ENCODE results near the gene DNAJB12.
"Not testable (repeated sequence)": the region's sequence is repeated elsewhere in the genome, so short reads cannot be mapped to it uniquely, and the experiment has no call there.

The DNAJB12 gene

DNA sequence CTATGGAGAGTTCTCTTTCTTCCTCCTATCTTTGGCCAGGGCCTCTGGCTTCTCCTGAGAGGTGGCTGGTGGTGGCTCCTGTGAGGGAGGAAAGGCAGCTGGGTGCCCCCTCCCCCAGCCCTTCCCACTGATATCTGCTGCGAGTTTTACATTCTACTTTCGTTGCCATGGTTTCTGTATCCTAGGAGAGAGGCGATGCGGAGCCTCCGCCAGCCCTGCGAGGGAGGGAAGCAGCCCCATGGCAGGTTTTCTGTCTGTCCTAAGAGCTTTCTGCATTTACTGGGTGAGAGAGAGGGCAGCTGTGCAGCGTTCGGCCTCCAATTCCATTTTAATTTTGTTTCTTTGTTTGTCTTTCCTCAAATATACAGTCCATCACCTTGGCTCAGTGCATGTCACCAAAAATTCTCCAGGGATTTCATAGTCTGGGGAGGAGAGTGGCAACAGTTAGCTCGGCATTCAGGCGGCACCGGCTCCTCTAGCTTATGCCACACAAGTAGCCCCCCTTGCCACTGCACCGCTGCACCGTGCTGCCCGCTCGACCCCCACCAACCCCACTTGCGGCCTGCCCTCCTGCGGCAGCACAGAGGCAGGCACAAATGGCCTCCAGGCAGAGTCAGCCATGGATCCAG lies 20.4 kb downstream of the DNAJB12 start:
- Histone ChIP-seq H3K27ac (ENCODE audit: low read depth, low read length) (peak overlapping the region; percentile 46), H3K4me1 (ENCODE audit: control insufficient read depth, insufficient read depth, low read length) (peaks cover 6% of the 10 kb centered on the region), H3K9ac (ENCODE audit: low read length) (no peak overlapping the region), H3K4me3 (ENCODE audit: low read length) (no peak overlapping the region), H3K36me3 (ENCODE audit: control insufficient read depth, insufficient read depth, low read length) (peaks cover 19% of the 10 kb centered on the region), H3K27me3 (ENCODE audit: control insufficient read depth, insufficient read depth, low read length) (no peaks in the 10 kb centered on the region)

DNA sequence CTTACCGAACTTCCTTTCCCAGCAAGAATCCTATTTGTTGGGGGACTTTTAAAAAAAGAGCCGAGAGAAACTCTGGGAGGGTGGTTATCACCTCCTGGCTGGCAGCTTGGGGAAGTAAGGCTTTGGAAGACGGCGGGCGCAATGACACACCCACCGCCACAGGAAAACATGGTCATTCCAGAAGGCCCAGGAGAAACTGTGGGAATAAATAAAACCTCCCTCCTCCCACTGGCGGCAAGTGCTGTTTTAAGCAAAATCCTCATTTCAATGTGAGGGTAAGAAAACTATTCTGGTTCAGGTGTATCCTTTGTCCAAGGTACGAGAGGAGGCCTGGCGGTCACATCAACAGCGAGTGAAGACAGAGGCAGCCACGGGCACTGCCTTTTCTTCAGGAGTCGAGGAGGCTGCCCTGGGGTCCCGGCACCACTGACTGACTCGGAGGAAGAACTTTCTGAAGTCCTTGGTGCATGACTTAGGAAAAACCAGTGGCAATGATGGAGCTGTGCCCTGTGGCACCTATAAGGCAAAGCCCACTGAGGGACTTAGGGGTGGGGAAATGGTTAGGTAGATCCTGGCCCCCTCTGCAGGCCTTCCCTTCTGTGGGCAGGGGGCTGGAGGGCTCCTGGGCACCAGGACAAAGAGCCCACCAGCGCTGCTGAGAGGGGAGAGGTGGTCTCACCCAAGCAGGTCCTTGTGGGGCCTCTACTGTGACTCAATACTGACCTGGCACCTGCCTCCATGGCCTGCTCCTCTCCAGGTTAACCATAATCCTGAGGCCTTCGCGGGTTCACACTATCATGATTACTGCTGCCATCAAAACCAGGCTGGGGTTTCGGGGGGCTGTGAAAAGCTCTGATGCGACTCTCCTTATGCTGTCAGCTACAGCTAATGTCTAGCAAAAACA lies 21.4 kb downstream of the DNAJB12 start:
- Histone ChIP-seq H3K27me3 (ENCODE audit: control insufficient read depth, insufficient read depth, low read length) (no peaks in the 10 kb centered on the region), H3K9ac (ENCODE audit: low read length) (no peak overlapping the region), H3K27ac (ENCODE audit: low read depth, low read length) (no peak overlapping the region), H3K4me1 (ENCODE audit: control insufficient read depth, insufficient read depth, low read length) (peaks cover 7% of the 10 kb centered on the region), H3K36me3 (ENCODE audit: control insufficient read depth, insufficient read depth, low read length) (peaks cover 17% of the 10 kb centered on the region), H3K4me3 (ENCODE audit: low read length) (no peak overlapping the region)

DNA sequence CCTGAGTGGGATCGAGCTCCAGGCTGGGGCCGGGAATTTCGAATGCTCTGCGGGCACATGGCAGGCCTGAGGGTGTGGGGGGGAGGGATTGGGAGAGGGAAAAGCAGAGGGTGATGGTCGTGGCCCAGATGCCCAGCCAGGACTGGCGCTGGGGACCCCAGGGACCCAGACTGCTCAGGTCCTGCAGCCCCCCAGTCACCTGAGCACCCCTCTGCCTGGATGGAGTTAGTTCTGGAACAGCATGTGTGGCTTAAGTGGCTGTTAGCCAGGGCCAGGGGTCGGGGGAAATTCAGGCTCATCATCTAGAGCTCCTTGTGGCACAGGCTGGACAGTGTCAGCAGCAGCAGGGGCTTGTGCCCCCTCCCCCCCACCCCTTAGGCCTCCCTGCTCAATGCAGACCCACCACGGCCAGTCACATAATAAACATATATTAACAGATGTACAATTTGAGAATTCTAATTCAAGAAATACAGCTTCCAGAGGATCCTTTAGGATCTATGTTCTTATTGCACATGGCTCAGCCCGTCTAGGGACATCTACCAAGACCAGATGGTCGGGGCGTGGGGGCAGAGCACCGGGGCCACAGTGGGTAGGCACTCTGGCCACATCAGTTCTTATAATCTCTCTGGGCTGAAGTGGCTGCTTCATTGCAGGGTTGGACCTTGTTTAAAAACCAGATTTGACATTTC lies 22.2 kb downstream of the DNAJB12 start:
- H3K27ac ChIP-seq (ENCODE audit: low read depth, low read length), result no peak overlapping the region
- H3K9ac ChIP-seq (ENCODE audit: low read length), result no peak overlapping the region
- no peak overlapping the region for H3K4me3 ChIP-seq (ENCODE audit: low read length)
- H3K4me1 ChIP-seq (ENCODE audit: control insufficient read depth, insufficient read depth, low read length), result peaks cover 13% of the 10 kb centered on the region
- H3K36me3 ChIP-seq (ENCODE audit: control insufficient read depth, insufficient read depth, low read length), result peaks cover 9% of the 10 kb centered on the region
- H3K27me3 ChIP-seq (ENCODE audit: control insufficient read depth, insufficient read depth, low read length), result no peaks in the 10 kb centered on the region

DNA sequence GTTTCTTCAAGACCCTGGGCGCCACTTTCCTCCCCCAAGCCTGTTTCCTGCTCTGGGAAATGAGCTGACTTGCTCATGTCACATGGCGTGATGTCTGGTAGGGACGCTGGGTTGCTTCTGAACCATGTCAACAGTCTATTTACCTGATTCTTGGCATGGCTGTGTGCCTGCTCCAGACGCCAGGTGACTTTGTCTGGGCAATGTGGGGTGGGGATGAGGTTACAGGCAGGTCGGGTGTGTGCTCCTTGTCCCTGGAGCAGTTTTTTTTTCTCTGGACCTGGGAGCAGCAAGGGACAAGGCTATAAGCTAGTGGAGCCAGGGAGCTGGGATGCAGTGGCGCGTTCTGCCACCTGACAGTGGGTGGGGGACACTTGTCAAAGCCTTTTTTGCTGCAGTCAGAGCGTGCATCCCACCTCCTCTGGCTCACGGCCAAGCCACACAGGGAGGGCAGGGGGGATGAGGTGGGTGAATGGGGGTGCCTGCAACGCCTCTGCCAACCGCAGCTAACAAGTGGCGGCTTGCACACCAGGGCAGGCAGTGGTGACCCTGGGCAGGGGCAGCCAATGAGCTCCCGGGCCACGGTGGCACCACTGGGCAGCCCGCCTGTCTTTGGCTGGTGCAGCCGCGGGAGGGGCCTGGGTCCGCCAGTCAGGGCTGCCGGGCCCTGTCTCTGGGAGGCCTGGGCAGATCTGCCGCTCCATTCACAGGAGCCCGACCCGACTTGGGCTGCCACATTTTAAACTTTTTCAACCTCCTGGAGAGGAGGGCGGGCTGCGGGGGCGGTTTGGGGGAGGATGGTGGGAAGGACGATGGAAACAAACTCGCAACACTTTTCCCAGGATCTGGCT lies 22.9 kb downstream of the DNAJB12 start:
- peak overlapping the region; percentile 7 for H3K4me3 ChIP-seq (ENCODE audit: low read length)
- H3K4me1 ChIP-seq (ENCODE audit: control insufficient read depth, insufficient read depth, low read length), result peaks cover 13% of the 10 kb centered on the region

DNA sequence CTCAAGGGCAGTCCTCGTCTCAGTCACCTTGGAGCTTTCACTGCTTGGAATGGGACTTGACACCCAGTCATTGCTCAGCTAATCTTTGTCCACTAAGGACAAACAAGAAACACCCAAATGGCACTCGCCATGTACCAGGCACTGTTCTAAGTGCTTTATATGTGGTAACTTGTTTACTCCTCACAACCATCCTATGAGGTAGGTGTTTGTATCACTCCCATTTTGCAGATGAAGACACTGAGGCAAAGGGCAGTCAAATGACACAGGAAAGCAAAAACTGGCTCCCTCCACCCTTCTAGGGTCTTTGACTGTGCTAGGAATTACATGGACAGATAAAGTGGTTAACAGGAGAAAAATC lies 24.7 kb downstream of the DNAJB12 start:
- Histone ChIP-seq H3K36me3 (ENCODE audit: control insufficient read depth, insufficient read depth, low read length) (peaks cover 3% of the 10 kb centered on the region), H3K4me3 (ENCODE audit: low read length) (no peak overlapping the region), H3K27ac (ENCODE audit: low read depth, low read length) (no peak overlapping the region), H3K9ac (ENCODE audit: low read length) (no peak overlapping the region), H3K4me1 (ENCODE audit: control insufficient read depth, insufficient read depth, low read length) (peaks cover 13% of the 10 kb centered on the region), H3K27me3 (ENCODE audit: control insufficient read depth, insufficient read depth, low read length) (no peaks in the 10 kb centered on the region)

More for the DNA sequence above, 22.9 kb downstream of the DNAJB12 start:
- peaks cover 8% of the 10 kb centered on the region for H3K36me3 ChIP-seq (ENCODE audit: control insufficient read depth, insufficient read depth, low read length)
- peak overlapping the region; percentile 8 for H3K9ac ChIP-seq (ENCODE audit: low read length)
- peak overlapping the region; percentile 11 for H3K27ac ChIP-seq (ENCODE audit: low read depth, low read length)
- no peaks in the 10 kb centered on the region for H3K27me3 ChIP-seq (ENCODE audit: control insufficient read depth, insufficient read depth, low read length)

DNA sequence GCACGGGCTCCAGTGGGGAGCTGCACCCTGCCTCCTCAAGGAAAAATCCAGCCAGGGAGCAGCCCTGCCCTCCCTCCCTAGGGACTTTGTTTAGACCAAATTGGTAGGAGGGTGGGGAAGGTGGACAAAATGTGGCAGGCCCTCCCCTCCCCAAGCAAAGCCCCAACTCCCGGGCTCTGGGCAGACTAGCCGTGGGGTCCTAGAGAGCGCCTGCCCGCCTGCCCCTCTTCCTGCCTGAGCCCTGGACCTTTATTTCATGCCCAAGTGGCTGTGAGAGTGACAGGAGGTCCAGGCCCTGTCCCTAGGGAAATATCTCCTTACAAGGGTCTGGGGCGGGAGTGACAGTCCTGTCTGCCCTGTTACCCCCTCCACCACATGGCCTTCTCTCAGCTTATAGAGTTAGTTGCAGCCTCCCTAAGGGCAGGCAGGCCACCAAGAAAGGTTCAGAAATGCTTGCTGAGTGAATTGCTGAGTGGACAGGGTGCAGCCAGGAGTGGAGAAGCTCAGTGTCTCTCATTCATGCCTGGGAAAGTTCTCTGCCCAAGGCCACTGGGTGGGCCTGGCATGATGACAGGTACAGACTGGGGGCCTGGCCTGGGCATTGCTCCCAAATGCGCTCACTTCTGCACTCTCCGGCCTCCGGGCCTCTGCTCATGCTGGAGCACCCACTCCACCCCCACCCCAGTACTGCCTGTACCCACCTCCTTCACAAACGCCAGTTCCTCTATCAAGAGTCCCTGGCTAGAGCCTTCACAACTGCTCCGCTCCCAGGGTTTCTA lies 25.2 kb downstream of the DNAJB12 start:
- H3K4me1 ChIP-seq (ENCODE audit: control insufficient read depth, insufficient read depth, low read length), result peaks cover 13% of the 10 kb centered on the region
- no peaks in the 10 kb centered on the region for H3K27me3 ChIP-seq (ENCODE audit: control insufficient read depth, insufficient read depth, low read length)
- no peak overlapping the region for H3K4me3 ChIP-seq (ENCODE audit: low read length)
- H3K36me3 ChIP-seq (ENCODE audit: control insufficient read depth, insufficient read depth, low read length), result peaks cover 3% of the 10 kb centered on the region
- no peak overlapping the region for H3K27ac ChIP-seq (ENCODE audit: low read depth, low read length)
- no peak overlapping the region for H3K9ac ChIP-seq (ENCODE audit: low read length)

DNA sequence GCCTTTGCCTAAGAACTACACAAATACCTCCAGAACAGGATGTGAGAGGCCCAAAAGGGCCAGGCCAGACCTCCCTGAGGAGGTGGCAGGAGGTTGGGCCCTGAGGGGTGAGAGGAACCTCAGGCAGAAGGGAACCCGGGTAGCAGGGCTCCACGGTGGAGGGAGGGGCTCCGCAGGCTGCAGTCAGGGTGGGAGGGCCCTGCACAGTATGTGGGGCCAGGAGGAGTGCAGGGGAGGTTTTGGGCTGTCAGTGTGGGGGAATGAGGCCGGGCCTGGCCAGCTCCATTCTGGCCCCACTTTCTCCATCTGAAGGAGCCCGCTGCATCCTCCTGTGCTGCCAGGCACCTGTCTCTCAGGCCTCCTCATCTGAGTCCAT lies 25.9 kb downstream of the DNAJB12 start:
- no peak overlapping the region for H3K4me3 ChIP-seq (ENCODE audit: low read length)
- no peaks in the 10 kb centered on the region for H3K27me3 ChIP-seq (ENCODE audit: control insufficient read depth, insufficient read depth, low read length)
- no peak overlapping the region for H3K27ac ChIP-seq (ENCODE audit: low read depth, low read length)
- peaks cover 13% of the 10 kb centered on the region for H3K4me1 ChIP-seq (ENCODE audit: control insufficient read depth, insufficient read depth, low read length)
- no peak overlapping the region for H3K9ac ChIP-seq (ENCODE audit: low read length)
- H3K36me3 ChIP-seq (ENCODE audit: control insufficient read depth, insufficient read depth, low read length), result peaks cover 3% of the 10 kb centered on the region

DNA sequence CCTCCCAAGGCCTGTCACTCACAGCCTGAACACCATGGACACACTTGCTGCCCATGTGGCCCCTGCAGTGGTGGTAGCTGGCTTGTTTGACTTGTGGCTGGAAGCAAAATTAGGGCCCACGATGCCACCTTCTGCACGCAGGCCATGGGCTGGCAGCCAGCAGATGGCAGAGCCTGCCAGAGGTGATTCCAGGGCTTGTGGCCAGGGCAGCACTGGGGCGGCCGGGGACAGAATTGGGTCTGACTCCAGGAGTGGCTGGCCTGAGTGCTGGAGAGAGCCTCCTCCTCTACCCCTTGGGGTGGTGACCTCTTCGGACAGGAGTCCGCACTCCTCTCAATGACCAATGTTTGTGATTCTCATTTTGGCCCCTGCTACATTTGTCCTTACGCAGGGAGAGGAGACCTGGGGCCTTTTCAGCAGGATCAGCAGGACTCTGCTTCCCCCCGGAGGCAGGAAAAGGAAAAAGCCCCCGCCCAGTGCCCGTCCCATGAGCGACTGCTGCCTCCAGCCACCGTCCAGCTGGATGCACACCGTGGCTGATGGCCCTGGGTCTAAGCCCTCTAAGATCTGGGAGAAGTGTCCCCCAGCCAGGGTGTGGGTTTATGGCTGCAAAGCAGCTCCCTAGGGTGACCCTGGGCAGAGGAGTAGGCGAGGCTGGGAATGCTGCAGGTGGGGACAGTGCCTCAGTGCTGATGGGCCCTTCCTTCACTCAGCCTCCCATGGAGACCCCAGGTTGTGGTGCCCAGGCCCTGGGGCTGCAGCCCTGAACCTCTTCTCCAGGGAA lies 26.5 kb downstream of the DNAJB12 start:
- peaks cover 13% of the 10 kb centered on the region for H3K4me1 ChIP-seq (ENCODE audit: control insufficient read depth, insufficient read depth, low read length)
- no peaks in the 10 kb centered on the region for H3K36me3 ChIP-seq (ENCODE audit: control insufficient read depth, insufficient read depth, low read length)
- no peak overlapping the region for H3K4me3 ChIP-seq (ENCODE audit: low read length)
- H3K9ac ChIP-seq (ENCODE audit: low read length), result no peak overlapping the region
- peak overlapping the region; percentile 20 for H3K27ac ChIP-seq (ENCODE audit: low read depth, low read length)
- H3K27me3 ChIP-seq (ENCODE audit: control insufficient read depth, insufficient read depth, low read length), result no peaks in the 10 kb centered on the region

DNA sequence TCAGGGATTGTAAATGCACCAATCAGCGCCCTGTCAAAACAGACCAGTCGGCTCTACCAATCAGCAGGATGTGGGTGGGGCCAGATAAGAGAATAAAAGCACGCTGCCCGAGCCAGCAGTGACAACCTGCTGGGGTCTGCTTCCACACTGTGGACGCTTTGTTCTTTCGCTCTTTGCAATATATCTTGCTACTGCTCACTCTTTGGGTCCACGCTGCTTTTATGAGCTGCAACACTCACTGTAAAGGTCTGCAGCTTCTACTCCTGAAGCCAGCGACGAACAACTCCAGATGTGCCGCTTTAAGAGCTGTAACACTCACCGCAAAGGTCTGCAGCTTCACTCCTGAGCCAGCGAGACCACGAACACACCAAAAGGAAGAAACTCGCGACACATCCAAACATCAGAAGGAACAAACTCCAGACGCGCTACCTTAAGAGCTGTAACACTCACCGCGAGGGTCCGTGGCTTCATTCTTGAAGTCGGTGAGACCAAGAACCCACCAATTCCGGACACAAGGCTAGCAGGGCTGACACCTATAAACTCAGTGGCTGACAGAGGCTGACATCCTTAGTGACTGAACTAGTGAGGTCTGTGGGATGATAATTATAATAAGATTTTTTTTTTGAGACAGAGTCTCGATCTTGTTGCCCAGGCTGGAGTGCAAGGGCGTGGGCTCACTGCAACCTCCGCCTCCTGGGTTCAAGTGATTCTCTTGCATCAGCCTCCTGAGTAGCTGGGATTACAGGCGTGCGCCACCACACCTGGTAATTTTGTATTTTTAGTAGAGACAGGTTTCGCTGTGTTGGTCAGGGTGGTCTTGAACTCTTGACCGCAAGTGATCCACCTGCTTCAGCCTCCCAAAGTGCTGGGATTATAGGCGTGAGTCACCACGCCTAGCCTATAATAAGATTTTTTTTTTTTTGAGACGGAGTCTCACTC lies 27.8 kb downstream of the DNAJB12 start:
- H3K9ac ChIP-seq (ENCODE audit: low read length); H3K4me3 ChIP-seq (ENCODE audit: low read length); H3K36me3 ChIP-seq (ENCODE audit: control insufficient read depth, insufficient read depth, low read length); H3K27me3 ChIP-seq (ENCODE audit: control insufficient read depth, insufficient read depth, low read length); H3K27ac ChIP-seq (ENCODE audit: low read depth, low read length): not testable (repeated sequence)
- H3K4me1 ChIP-seq (ENCODE audit: control insufficient read depth, insufficient read depth, low read length), result peaks cover 13% of the 10 kb centered on the region
